Mesenchymal stem cell (in vitro differentiated cells and primary cell): ENCODE measurements around the gene CLTCL1.

Experiments used
- DNase-seq: peaks from one replicate; pipeline ENCODE4 v3.0.0-alpha.2; 2013
- H2AFZ ChIP-seq: one replicate; pipeline ENCODE4 v1.6.1; 2013; ENCODE audit warnings: low read depth, mild to moderate bottlenecking, control low read depth, inconsistent platforms, low read length, moderate library complexity
- H2AK5ac ChIP-seq: 2 replicates; pipeline ENCODE4 v1.6.1; 2013; ENCODE audit warnings: low read length, moderate library complexity, mild to moderate bottlenecking, inconsistent platforms; ENCODE audit not compliant: severe bottlenecking
- H2BK120ac ChIP-seq: one replicate; pipeline ENCODE4 v1.6.1; 2013; ENCODE audit warnings: low read depth, mild to moderate bottlenecking, inconsistent platforms, low read length, moderate library complexity
- H2BK12ac ChIP-seq, 2 experiments: one replicate each; pipeline ENCODE4 v1.6.1; 2013; ENCODE audit warnings: inconsistent platforms in 2 of 2, low read length in 2 of 2, mild to moderate bottlenecking in 2 of 2, moderate library complexity in 2 of 2, control low read depth in 1 of 2
- H2BK15ac ChIP-seq: one replicate; pipeline ENCODE4 v1.6.1; 2013; ENCODE audit warnings: mild to moderate bottlenecking, low read depth, inconsistent platforms; ENCODE audit not compliant: poor library complexity, severe bottlenecking
- H2BK5ac ChIP-seq: 2 replicates; pipeline ENCODE4 v1.6.1; 2013; ENCODE audit warnings: low read depth, mild to moderate bottlenecking, low read length, control low read depth, inconsistent platforms; ENCODE audit not compliant: poor library complexity, severe bottlenecking
- H3K14ac ChIP-seq, 2 experiments: one replicate each; pipeline ENCODE4 v1.6.1; 2013; ENCODE audit warnings: inconsistent platforms in 2 of 2, low read length in 2 of 2, control low read depth in 1 of 2, mild to moderate bottlenecking in 1 of 2, moderate library complexity in 1 of 2
- H3K18ac ChIP-seq, 2 experiments: one replicate each; pipeline ENCODE4 v1.6.1; 2013; ENCODE audit warnings: inconsistent platforms in 2 of 2, low read length in 2 of 2, control low read depth in 1 of 2, low read depth in 1 of 2, mild to moderate bottlenecking in 1 of 2
- H3K23ac ChIP-seq, 2 experiments: one replicate each; pipeline ENCODE4 v1.6.1; 2013; ENCODE audit warnings: inconsistent platforms in 2 of 2, low read length in 2 of 2, mild to moderate bottlenecking in 2 of 2, moderate library complexity in 2 of 2, control low read depth in 1 of 2
- H3K27ac ChIP-seq: 2 replicates; pipeline ENCODE4 v1.5.1; 2013; ENCODE audit warnings: mild to moderate bottlenecking, moderate library complexity, low read length, control low read depth, inconsistent platforms; ENCODE audit not compliant: poor library complexity, severe bottlenecking
- H3K27me3 ChIP-seq, 2 experiments: 2 replicates each; pipeline versions ENCODE4 v1.6.1 to v1.7.0; 2013; ENCODE audit warnings: low read length in 2 of 2, mild to moderate bottlenecking in 2 of 2, moderate library complexity in 2 of 2, control low read depth in 1 of 2, inconsistent platforms in 1 of 2; ENCODE audit not compliant: control insufficient read depth in 1 of 2, insufficient read depth in 1 of 2
- H3K36me3 ChIP-seq, 2 experiments: 2 replicates each; pipeline versions ENCODE4 v1.6.1 to v1.7.0; 2013; ENCODE audit warnings: low read length in 2 of 2, control low read depth in 1 of 2, inconsistent platforms in 1 of 2, low read depth in 1 of 2, mild to moderate bottlenecking in 1 of 2; ENCODE audit not compliant: insufficient read depth in 2 of 2, control insufficient read depth in 1 of 2
- H3K4ac ChIP-seq, 2 experiments: one replicate each; pipeline ENCODE4 v1.6.1; 2013; ENCODE audit warnings: inconsistent platforms in 2 of 2, low read length in 2 of 2, mild to moderate bottlenecking in 2 of 2, moderate library complexity in 2 of 2, control low read depth in 1 of 2, low read depth in 1 of 2
- H3K4me1 ChIP-seq: 2 replicates; pipeline ENCODE4 v1.6.1; 2013; ENCODE audit warnings: low read depth, low read length, control low read depth; ENCODE audit not compliant: control insufficient read depth, insufficient read depth
- H3K4me2 ChIP-seq: 2 replicates; pipeline ENCODE4 v1.6.1; 2013; ENCODE audit warnings: low read length, mild to moderate bottlenecking, inconsistent platforms; ENCODE audit not compliant: poor library complexity, severe bottlenecking
- H3K4me3 ChIP-seq, 2 experiments: 2 replicates each; pipeline versions ENCODE4 v1.5.1 to v1.7.0; 2013; ENCODE audit warnings: low read length in 2 of 2, mild to moderate bottlenecking in 2 of 2, control low read depth in 1 of 2, low read depth in 1 of 2; ENCODE audit not compliant: insufficient read depth in 1 of 2
- H3K79me1 ChIP-seq: replicated peaks from 2 replicates; pipeline ENCODE4 v1.6.1; 2013; ENCODE audit warnings: mild to moderate bottlenecking, control low read depth, low read length, inconsistent platforms; ENCODE audit not compliant: poor library complexity, severe bottlenecking
- H3K9ac ChIP-seq: 2 replicates; pipeline ENCODE4 v1.7.0; 2013; ENCODE audit warnings: mild to moderate bottlenecking, low read length, moderate library complexity
- H3K9me3 ChIP-seq: 2 replicates; pipeline ENCODE4 v1.7.0; 2013; ENCODE audit warnings: mild to moderate bottlenecking, low read length; ENCODE audit not compliant: control insufficient read depth
- H4K8ac ChIP-seq: one replicate; pipeline ENCODE4 v1.6.1; 2013; ENCODE audit warnings: inconsistent platforms, mild to moderate bottlenecking, low read length, moderate library complexity
- H4K91ac ChIP-seq: one replicate; pipeline ENCODE4 v1.6.1; 2013; ENCODE audit warnings: mild to moderate bottlenecking, low read length, inconsistent platforms
- WGBS: methylation state at CpG from one replicate; pipeline ENCODE4 v1.1.7; 2013; ENCODE audit warnings: mixed read lengths; 5-methylcytosine and 5-hydroxymethylcytosine counted together

Gene CLTCL1

GRCh38 chr22:19132693-19133400 is 158.7 kb downstream of the CLTCL1 start:
- Histone ChIP-seq H2BK5ac (no peak overlapping the region), H3K4me3 (no peak overlapping the region), H3K79me1 (peaks cover 19% of the 10 kb centered on the region), H3K27ac (no peak overlapping the region), H4K8ac (no peak overlapping the region), H3K23ac (no peak overlapping the region), H3K9me3 (no peaks in the 10 kb centered on the region), H3K4me2 (no peak overlapping the region), H2AK5ac (no peak overlapping the region), H2BK15ac (no peak overlapping the region), H3K4me1 (no peaks in the 10 kb centered on the region), H4K91ac (no peak overlapping the region), H3K14ac (no peak overlapping the region), H3K9ac (no peak overlapping the region), H2BK12ac (no peak overlapping the region), H3K4ac (no peak overlapping the region), H2BK120ac (no peak overlapping the region), H3K18ac (no peak overlapping the region), H3K27me3 (no peaks in the 10 kb centered on the region), H2AFZ (no peak overlapping the region), H3K36me3 (peaks cover 59 to 62% of the 10 kb centered on the region in 2 experiments)
- DNase-seq, result no peak
- WGBS, result 94% methylated on average over 7 of the region's 9 CpGs

- H3K9ac ChIP-seq, result no peak overlapping the region
- H2BK12ac ChIP-seq, result no peak overlapping the region
- no peak for DNase-seq
Observed at GRCh38 chr22:19132153-19132552, 159.4 kb downstream of the CLTCL1 start.

GRCh38 chr22:19131685-19132015 is 159.9 kb downstream of the CLTCL1 start:
- no peaks in the 10 kb centered on the region for H3K9me3 ChIP-seq
- no peak overlapping the region for H3K14ac ChIP-seq
- WGBS, result 96% methylated on average over 19 of the region's 19 CpGs

More at GRCh38 chr22:19132153-19132552, 159.4 kb downstream of the CLTCL1 start:
- Histone ChIP-seq H3K14ac (no peak overlapping the region), H4K91ac (no peak overlapping the region), H3K4me3 (no peak overlapping the region), H2AK5ac (no peak overlapping the region), H2AFZ (no peak overlapping the region), H3K27ac (no peak overlapping the region), H3K18ac (no peak overlapping the region), H3K4me2 (no peak overlapping the region), H3K23ac (no peak overlapping the region), H3K27me3 (no peaks in the 10 kb centered on the region), H3K4me1 (no peaks in the 10 kb centered on the region), H2BK5ac (no peak overlapping the region), H3K36me3 (peaks cover 52 to 55% of the 10 kb centered on the region in 2 experiments), H3K4ac (no peak overlapping the region), H2BK120ac (no peak overlapping the region), H3K79me1 (peaks cover 16% of the 10 kb centered on the region), H2BK15ac (no peak overlapping the region), H3K9me3 (no peaks in the 10 kb centered on the region), H4K8ac (no peak overlapping the region)
- WGBS, result 96% methylated on average over 20 of the region's 20 CpGs

GRCh38 chr22:19130959-19131684 is 160.4 kb downstream of the CLTCL1 start, which contains the start of gene TSSK2:
TSSK2 (plus strand) TSS chr22:19131308; CDS start chr22:19131400, 92 bp downstream.
- H4K91ac ChIP-seq, result no peak within 1 kb of the TSS
- H3K4me2 ChIP-seq, result no peak within 1 kb of the TSS
- no peaks in the 10 kb centered on the region for H3K27me3 ChIP-seq
- peaks cover 42 to 47% of the 10 kb centered on the region in 2 experiments for H3K36me3 ChIP-seq
- 90% methylated on average over 27 of the region's 27 CpGs for WGBS
- H3K18ac ChIP-seq, result no peak within 1 kb of the TSS
- H3K4me3 ChIP-seq, result peak within 1 kb of the TSS in 1 of 2 experiments; percentile 16
- no peak within 1 kb of the TSS for H4K8ac ChIP-seq
- H2BK120ac ChIP-seq, result no peak within 1 kb of the TSS
- no peak within 1 kb of the TSS for H2AK5ac ChIP-seq
- H3K4ac ChIP-seq, result no peak within 1 kb of the TSS
- H3K27ac ChIP-seq, result no peak within 1 kb of the TSS
- H3K4me1 ChIP-seq, result no peaks in the 10 kb centered on the region
- no peak within 1 kb of the TSS for H2BK5ac ChIP-seq
- no peak within 1 kb of the TSS for H3K23ac ChIP-seq
- H3K14ac ChIP-seq, result no peak within 1 kb of the TSS
- no peak for DNase-seq
- H2BK12ac ChIP-seq, result no peak within 1 kb of the TSS
- H2BK15ac ChIP-seq, result no peak within 1 kb of the TSS
- H3K9ac ChIP-seq, result no peak within 1 kb of the TSS
- no peak within 1 kb of the TSS for H2AFZ ChIP-seq
- peaks cover 15% of the 10 kb centered on the region for H3K79me1 ChIP-seq
- no peaks in the 10 kb centered on the region for H3K9me3 ChIP-seq

More at GRCh38 chr22:19131685-19132015, 159.9 kb downstream of the CLTCL1 start:
- Histone ChIP-seq H3K27me3 (no peaks in the 10 kb centered on the region), H3K4me1 (no peaks in the 10 kb centered on the region), H2BK12ac (no peak overlapping the region), H4K91ac (no peak overlapping the region), H3K4ac (no peak overlapping the region), H2AFZ (no peak overlapping the region), H2BK15ac (no peak overlapping the region), H3K18ac (no peak overlapping the region), H3K4me2 (no peak overlapping the region), H3K36me3 (peaks cover 47 to 50% of the 10 kb centered on the region in 2 experiments), H4K8ac (no peak overlapping the region), H3K23ac (no peak overlapping the region), H2BK5ac (no peak overlapping the region), H3K27ac (no peak overlapping the region), H3K79me1 (peaks cover 15% of the 10 kb centered on the region), H3K4me3 (no peak overlapping the region), H2BK120ac (no peak overlapping the region), H3K9ac (no peak overlapping the region), H2AK5ac (no peak overlapping the region)
- DNase-seq, result no peak
